OCI-LY7 (cell line): ENCODE results near the gene GRIK1. TPM values are rescaled to one million over a fixed set of nuclear protein-coding genes. Genes with fewer than 3 reads are reported as not detected.

Experiments used
- BruUV-seq: library from RNA; stranded (reverse); fragments of 400-500 nt; replicated peaks from 2 replicates; lab custom pipeline; 2021; lab: Mats Ljungman, UMichigan
- CTCF ChIA-PET: fragments of 300-600 bp; sonication (Branson Sonifier 250); formaldehyde crosslinking; loops from one replicate; lab custom pipeline; 2022; ENCODE audit warnings: antibody characterized with exemption; ENCODE audit not compliant: unreplicated experiment; lab: Charles Lee
- POLR2A ChIA-PET: fragments of 300-600 bp; sonication (Branson Sonifier 250); formaldehyde crosslinking; loops from one replicate; lab custom pipeline; 2022; ENCODE audit warnings: antibody characterized with exemption; lab: Charles Lee
- DNase-seq: peaks from one replicate; pipeline ENCODE4 v3.0.0-alpha.2; 2015; ENCODE audit warnings: low spot score
- H2AFZ ChIP-seq: fragments of 200-600 bp; sonication (generic), shearing (Covaris generic); 2 replicates; pipeline ENCODE4 v1.6.1; 2014; ENCODE audit warnings: mild to moderate bottlenecking, antibody characterized with exemption, low read length, moderate library complexity
- H3K27ac ChIP-seq: fragments of 200-600 bp; sonication (generic); 2 replicates; pipeline ENCODE4 v1.5.1; 2014; ENCODE audit warnings: mixed run types, low read depth, mild to moderate bottlenecking, moderate library complexity, low read length, inconsistent platforms; ENCODE audit not compliant: poor library complexity, severe bottlenecking
- H3K36me3 ChIP-seq: fragments of 200-600 bp; sonication (generic); 2 replicates; pipeline ENCODE4 v1.6.1; 2014; ENCODE audit warnings: mild to moderate bottlenecking, antibody characterized with exemption, low read length, moderate library complexity, mixed read lengths; ENCODE audit not compliant: insufficient read depth
- H3K4me1 ChIP-seq: fragments of 200-600 bp; sonication (generic); 2 replicates; pipeline ENCODE4 v1.5.1; 2014; ENCODE audit warnings: mild to moderate bottlenecking, low read length; ENCODE audit not compliant: insufficient read depth, poor library complexity, severe bottlenecking
- H3K4me2 ChIP-seq: fragments of 200-600 bp; sonication (generic); 2 replicates; pipeline ENCODE4 v1.6.1; 2014; ENCODE audit warnings: mild to moderate bottlenecking, low read length
- H3K4me3 ChIP-seq: fragments of 200-600 bp; sonication (generic); 2 replicates; pipeline ENCODE4 v1.5.1; 2014; ENCODE audit warnings: mild to moderate bottlenecking, low read depth, low read length; ENCODE audit not compliant: poor library complexity, severe bottlenecking
- H3K79me2 ChIP-seq: fragments of 200-600 bp; sonication (generic); 2 replicates; pipeline ENCODE4 v1.6.1; 2016; ENCODE audit warnings: low read depth, mild to moderate bottlenecking, low read length, moderate library complexity, mixed read lengths; ENCODE audit not compliant: insufficient read depth
- H3K9me2 ChIP-seq: fragments of 200-600 bp; sonication (generic); 2 replicates; pipeline ENCODE4 v1.6.1; 2016; ENCODE audit warnings: mild to moderate bottlenecking, low read length, mixed read lengths; ENCODE audit not compliant: insufficient read depth
- H3K9me3 ChIP-seq: fragments of 200-600 bp; sonication (generic); 2 replicates; pipeline ENCODE4 v1.6.1; 2014; ENCODE audit warnings: mild to moderate bottlenecking, mixed run types, low read length, mixed read lengths
- H4K20me1 ChIP-seq: fragments of 200-600 bp; sonication (generic); 2 replicates; pipeline ENCODE4 v1.6.1; 2014; ENCODE audit warnings: mild to moderate bottlenecking, antibody characterized with exemption, low read length, moderate library complexity, mixed read lengths; ENCODE audit not compliant: insufficient read depth
- CTCF ChIP-seq: fragments of 200-600 bp; sonication (generic); conservative IDR thresholded peaks from 2 replicates; pipeline ENCODE4 v1.5.1; 2014; ENCODE audit warnings: mild to moderate bottlenecking, antibody characterized with exemption, low read length, moderate library complexity, mixed read lengths
- EZH2phosphoT487 ChIP-seq: fragments of 200-600 bp; sonication (generic); IDR thresholded peaks from 2 replicates; pipeline ENCODE4 v1.6.1; 2018; ENCODE audit warnings: low read depth, borderline replicate concordance, mild to moderate bottlenecking, mixed run types, antibody characterized with exemption, low read length, moderate library complexity, mixed read lengths
- intact Hi-C: fragments of 100-400 bp; cut with micrococcal nuclease; formaldehyde crosslinking; loops from one replicate; pipeline ENCODE4 v1.10.0; 2022; ENCODE audit not compliant: unreplicated experiment
- total RNA-seq, 2 experiments: library from RNA; depleted of rRNA in 1 of 2; stranded (reverse); fragments of >200 nt in 1 of 2; shearing (Covaris generic) in 1 of 2; gene quantifications; 2 replicates each; pipeline ENCODE4 v1.2.3, GENCODE V29; 2014 to 2022

The GRIK1 gene
- total RNA-seq, 2 experiments from 2014 or later, result 4.1 TPM; not detected in 1

GRCh38 chr21:29585462-29585861 is 354.3 kb downstream of the GRIK1 start:
- no TSS peak for BruUV-seq

GRCh38 chr21:29583424-29583924 is 356.3 kb downstream of the GRIK1 start:
- H3K36me3 ChIP-seq, result no peaks in the 10 kb centered on the region
- no TSS peak for BruUV-seq
- intact Hi-C loops, result no loop called here

More at GRCh38 chr21:29585462-29585861, 354.3 kb downstream of the GRIK1 start:
- H3K79me2 ChIP-seq, result no peaks in the 10 kb centered on the region
- CTCF ChIA-PET, result no interaction called here
- intact Hi-C loops, result no loop called here
- POLR2A ChIA-PET, result no interaction called here
- H3K36me3 ChIP-seq, result no peaks in the 10 kb centered on the region
- no peak for DNase-seq
- TF ChIP-seq EZH2phosphoT487 (no peak), CTCF (no peak)
- H4K20me1 ChIP-seq, result no peaks in the 10 kb centered on the region
- H2AFZ ChIP-seq, result no peak overlapping the region
- H3K4me1 ChIP-seq, result no peaks in the 10 kb centered on the region
- no peaks in the 10 kb centered on the region for H3K9me3 ChIP-seq
- H3K27ac ChIP-seq, result no peak overlapping the region
- no peak overlapping the region for H3K4me2 ChIP-seq
- H3K9me2 ChIP-seq, result no peaks in the 10 kb centered on the region
- no peak overlapping the region for H3K4me3 ChIP-seq

More at GRCh38 chr21:29583424-29583924, 356.3 kb downstream of the GRIK1 start:
- H2AFZ ChIP-seq, result no peak overlapping the region
- DNase-seq, result no peak
- H3K27ac ChIP-seq, result no peak overlapping the region
- H3K79me2 ChIP-seq, result no peaks in the 10 kb centered on the region
- H3K4me1 ChIP-seq, result no peaks in the 10 kb centered on the region
- CTCF ChIA-PET, result no interaction called here
- no peak overlapping the region for H3K4me3 ChIP-seq
- no peaks in the 10 kb centered on the region for H4K20me1 ChIP-seq
- POLR2A ChIA-PET, result interaction anchor here (0.9 kb wide), 1 partner anchor 446 kb away, joined by 4 read pairs; no protein-coding TSS in a partner anchor
- no peaks in the 10 kb centered on the region for H3K9me2 ChIP-seq
- H3K9me3 ChIP-seq, result no peaks in the 10 kb centered on the region
- no peak overlapping the region for H3K4me2 ChIP-seq
- TF ChIP-seq CTCF, result no peak
- TF ChIP-seq EZH2phosphoT487, result no peak
